ENCODE measurements around the gene KCNE1.

GRCh38 chr21:34535886-34536285 lies 23.9 kb upstream of the KCNE1 start:
- TF ChIP-seq CTCF (IDR thresholded peaks at IDR 0.05; ENCODE audit: poor library complexity) (no peak), EZH2phosphoT487 (IDR thresholded peaks at IDR 0.05; ENCODE audit: low read depth, severe bottlenecking, unreplicated experiment) (no peak)

Data from hepatocyte (in vitro differentiated cells).